GM12878 (cell line): ENCODE data around the gene CDKN2AIPNL. TPM values are rescaled to one million over a fixed set of nuclear protein-coding genes. Genes with fewer than 3 reads are reported as not detected.
A peak's percentile ranks its signal among the peaks of the same experiment; 100 is the strongest.

Experiments
- ATAC-seq: fragments of 200-7000 bp; cut with Tn5 transposase; 3 replicates; pipeline ENCODE4 v1.9.1; 2020; ENCODE audit warnings: mild to moderate bottlenecking, moderate library complexity
- BruUV-seq: library from RNA; stranded (reverse); fragments of 400-500 nt; replicated peaks from 2 replicates; lab custom pipeline; 2021; lab: Mats Ljungman, UMichigan
- CTCF ChIA-PET: fragments of 300-600 bp; sonication (Branson Sonifier 250); formaldehyde crosslinking; extraction: SDS; loops from one replicate; lab custom pipeline; 2021; ENCODE audit warnings: inconsistent platforms; lab: Yijun Ruan, JAX
- POLR2A ChIA-PET: fragments of 350-600 bp; formaldehyde crosslinking; extraction: SDS; loops from one replicate; lab custom pipeline; 2021; ENCODE audit warnings: inconsistent platforms; lab: Charles Lee
- RAD21 ChIA-PET: fragments of 300-600 bp; sonication (Branson Sonifier 250); formaldehyde crosslinking; loops from one replicate; lab custom pipeline; 2023; ENCODE audit warnings: antibody characterized with exemption; ENCODE audit not compliant: unreplicated experiment; lab: Charles Lee
- SMC1A ChIA-PET: fragments of 300-600 bp; sonication (Branson Sonifier 250); formaldehyde crosslinking; loops from one replicate; lab custom pipeline; 2023; ENCODE audit not compliant: unreplicated experiment, uncharacterized antibody; lab: Charles Lee
- DNase-seq: peaks from one replicate; pipeline ENCODE4 v3.0.0-alpha.2; 2011; ENCODE audit warnings: low read depth, low spot score
- FAIRE-seq: peaks from 3 replicates; lab custom pipeline; 2011; peaks lifted over from hg19 to GRCh38; lab: Jason Lieb, UNC
- H2AFZ ChIP-seq: 2 replicates; pipeline ENCODE4 v1.6.0; 2011; ENCODE audit warnings: low read depth, low read length, control low read depth; ENCODE audit not compliant: control insufficient read depth
- H3K27ac ChIP-seq: 2 replicates; pipeline ENCODE4 v1.5.1; 2011; ENCODE audit warnings: control low read depth; ENCODE audit not compliant: control insufficient read depth, insufficient read depth
- H3K27me3 ChIP-seq, 2 experiments: replicated peaks in 1 of 2; 2 replicates each; pipeline versions ENCODE4 v1.6.0 to v1.6.1; 2011; ENCODE audit warnings: low read length in 1 of 2; ENCODE audit not compliant: control insufficient read depth in 2 of 2, insufficient read depth in 2 of 2
- H3K36me3 ChIP-seq, 2 experiments: 2 replicates each; pipeline ENCODE4 v1.5.1; 2011; ENCODE audit warnings: low read length in 1 of 2; ENCODE audit not compliant: control insufficient read depth in 2 of 2, insufficient read depth in 2 of 2
- H3K4me1 ChIP-seq: 2 replicates; pipeline ENCODE4 v1.6.1; 2011; ENCODE audit warnings: mild to moderate bottlenecking, low read length, moderate library complexity, mixed read lengths; ENCODE audit not compliant: control insufficient read depth, insufficient read depth
- H3K4me2 ChIP-seq: 2 replicates; pipeline ENCODE4 v1.6.0; 2011; ENCODE audit warnings: control low read depth; ENCODE audit not compliant: control insufficient read depth, insufficient read depth
- H3K4me3 ChIP-seq: fragments of 200-600 bp; sonication (generic); 2 replicates; pipeline ENCODE4 v1.5.1; 2016
- H3K79me2 ChIP-seq: 2 replicates; pipeline ENCODE4 v1.6.0; 2011; ENCODE audit warnings: low read length; ENCODE audit not compliant: control insufficient read depth, insufficient read depth
- H3K9ac ChIP-seq: 2 replicates; pipeline ENCODE4 v1.8.0; 2011; ENCODE audit warnings: low read length, control low read depth, mixed read lengths; ENCODE audit not compliant: control insufficient read depth, insufficient read depth
- H3K9me3 ChIP-seq: replicated peaks from 3 replicates; pipeline ENCODE4 v1.5.1; 2011; ENCODE audit warnings: mild to moderate bottlenecking, low read length; ENCODE audit not compliant: control insufficient read depth, insufficient read depth
- H4K20me1 ChIP-seq: 2 replicates; pipeline ENCODE4 v1.6.0; 2011; ENCODE audit not compliant: control insufficient read depth, insufficient read depth
- BACH1 ChIP-seq: fragments of 450-650 bp; IDR thresholded peaks from 2 replicates; pipeline ENCODE4 v1.6.1; 2017; ENCODE audit warnings: mild to moderate bottlenecking, borderline replicate concordance
- CREM ChIP-seq: IDR thresholded peaks from 2 replicates; pipeline ENCODE4 v1.6.1; 2014; ENCODE audit warnings: antibody characterized with exemption, low read depth
- E2F8 ChIP-seq: fragments of 450-650 bp; IDR thresholded peaks from 2 replicates; pipeline ENCODE4 v1.6.1; 2018; ENCODE audit warnings: mild to moderate bottlenecking, low read depth, moderate library complexity; ENCODE audit not compliant: partially characterized antibody
- EED ChIP-seq: sonication (generic); IDR thresholded peaks from 2 replicates; pipeline ENCODE4 v1.6.1; 2016; ENCODE audit warnings: antibody characterized with exemption, low read depth
- FOS ChIP-seq: IDR thresholded peaks from 3 replicates; pipeline ENCODE4 v1.6.1; 2011; ENCODE audit warnings: borderline replicate concordance; ENCODE audit not compliant: insufficient read length; ENCODE audit errors: extremely low read depth
- GABPA ChIP-seq: IDR thresholded peaks from 2 replicates; pipeline ENCODE4 v1.6.1; 2014; ENCODE audit warnings: antibody characterized with exemption, low read depth, mild to moderate bottlenecking, inconsistent platforms
- JUNB ChIP-seq: IDR thresholded peaks from 2 replicates; pipeline ENCODE4 v1.6.1; 2016; ENCODE audit warnings: antibody characterized with exemption, mild to moderate bottlenecking
- JUND ChIP-seq: IDR thresholded peaks from 2 replicates; pipeline ENCODE4 v1.6.1; 2012; ENCODE audit warnings: low read depth, mild to moderate bottlenecking, low read length, improper control_type of control experiment, moderate library complexity
- LARP7 ChIP-seq: fragments of 450-650 bp; IDR thresholded peaks from 2 replicates; pipeline ENCODE4 v1.6.1; 2017; ENCODE audit warnings: mild to moderate bottlenecking
- NFXL1 ChIP-seq: fragments of 450-650 bp; IDR thresholded peaks from 2 replicates; pipeline ENCODE4 v1.6.1; 2017; ENCODE audit warnings: antibody characterized with exemption, mild to moderate bottlenecking, borderline replicate concordance
- NFYB ChIP-seq: IDR thresholded peaks from 2 replicates; pipeline ENCODE4 v1.6.1; 2011; ENCODE audit warnings: low read depth, mild to moderate bottlenecking, low read length, improper control_type of control experiment, moderate library complexity; ENCODE audit not compliant: insufficient read depth
- SKIL ChIP-seq: fragments of 450-650 bp; IDR thresholded peaks from 2 replicates; pipeline ENCODE4 v1.6.1; 2017; ENCODE audit warnings: mild to moderate bottlenecking, low read depth, inconsistent platforms; ENCODE audit not compliant: poor library complexity, severe bottlenecking
- SUZ12 ChIP-seq: fragments of 200-600 bp; sonication (generic); IDR thresholded peaks from one replicate; pipeline ENCODE4 v1.6.1; 2018; ENCODE audit warnings: antibody characterized with exemption, mild to moderate bottlenecking; ENCODE audit not compliant: unreplicated experiment
- USF1 ChIP-seq: IDR thresholded peaks from 2 replicates; pipeline ENCODE4 v1.6.1; 2011; ENCODE audit warnings: borderline replicate concordance, low read depth, mild to moderate bottlenecking, moderate library complexity, mixed read lengths, low read length; ENCODE audit not compliant: insufficient read depth; ENCODE audit errors: extremely low read length
- ZNF622 ChIP-seq: fragments of 450-650 bp; IDR thresholded peaks from 2 replicates; pipeline ENCODE4 v1.6.1; 2017; ENCODE audit warnings: mild to moderate bottlenecking, inconsistent platforms
- ZSCAN29 ChIP-seq: fragments of 450-650 bp; IDR thresholded peaks from 2 replicates; pipeline ENCODE4 v1.6.1; 2017; ENCODE audit warnings: mild to moderate bottlenecking, moderate library complexity
- ZZZ3 ChIP-seq: IDR thresholded peaks from 2 replicates; pipeline ENCODE4 v1.6.1; 2011; ENCODE audit warnings: low read depth; ENCODE audit not compliant: control insufficient read depth, insufficient read length
- WGBS: methylation state at CpG from one replicate; pipeline ENCODE4 v1.1.6; 2016; ENCODE audit warnings: low lambda C conversion rate; ENCODE audit not compliant: insufficient replicate concordance, insufficient coverage; ENCODE audit errors: missing lambda C conversion rate; 5-methylcytosine and 5-hydroxymethylcytosine counted together
- in situ Hi-C: fragments of 300-500 bp; cut with MboI; formaldehyde crosslinking; loops from 9 replicates; pipeline ENCODE4 v1.14.3; 2018; ENCODE audit warnings: mixed read lengths
- intact Hi-C: fragments of 100-400 bp; cut with micrococcal nuclease; formaldehyde crosslinking; loops from one replicate; pipeline ENCODE4 v1.14.2; 2022; ENCODE audit not compliant: unreplicated experiment
- polyA plus RNA-seq, 11 experiments: library from polyadenylated mRNA; depleted of rRNA in 4 of 11; unstranded in 6 of 11; stranded (reverse) in 5 of 11; fragments of >200 nt; fragmentation: Nextera tagmentation in 4 of 11; fragmentation: Illumina TruSeq in 1 of 11; extraction: Ambion mirVana in 4 of 11; extraction: Trizol in 1 of 11; gene quantifications; 1 replicate in 1 of 11; 2 replicates in 10 of 11; pipeline versions ENCODE4 v1.2.1 to v1.2.3, GENCODE V29; 2011 to 2016; ENCODE audit warnings: inconsistent platforms in 2 of 11, missing spikeins in 2 of 11, low read depth in 1 of 11
- total RNA-seq, 4 experiments: library from RNA; depleted of rRNA in 3 of 4; stranded (reverse); fragments of >200 nt in 3 of 4; fragmentation: Illumina TruSeq in 1 of 4; extraction: Trizol in 1 of 4; gene quantifications; 2 replicates each; pipeline versions ENCODE4 v1.2.1 to v1.2.3, GENCODE V29; 2013 to 2021

CDKN2AIPNL gene
- total and polyA plus RNA-seq, 10 of the 15 experiments (the other 5 are each of a cell fraction or from before 2014, with no cell fraction given): 23.5 to 72.0 (median 36.6) TPM

- TF ChIP-seq EED (0 out of 2 replicates have a peak, but pooled peaks have one; percentile 18), CREM (peak; percentile 82), ZZZ3 (no peak), ZNF622 (no peak), JUNB (peak; percentile 20; the same call in 1 of the 2 replicates), LARP7 (no peak)
These were observed 25.1 kb upstream of the CDKN2AIPNL start (continued) for GRCh38 chr5:134436523-134437339.

GRCh38 chr5:134435560-134435959 is 23.9 kb upstream of the CDKN2AIPNL start:
- Histone ChIP-seq H3K27me3 (no peaks in the 10 kb centered on the region), H3K79me2 (no peaks in the 10 kb centered on the region), H3K4me2 (no peak overlapping the region), H3K9ac (no peak overlapping the region), H3K9me3 (no peaks in the 10 kb centered on the region), H3K4me3 (no peak overlapping the region), H4K20me1 (no peaks in the 10 kb centered on the region), H3K4me1 (peaks cover 18% of the 10 kb centered on the region), H3K27ac (no peak overlapping the region), H3K36me3 (no peaks in the 10 kb centered on the region), H2AFZ (no peak overlapping the region)
- RAD21 ChIA-PET: interaction anchor here (1.3 to 2.1 kb wide), 4 partner anchors 12 to 110 kb away, joined by 4 to 17 read pairs (median 10); partner anchors contain the start of gene CDKN2AIPNL
- POLR2A ChIA-PET: interaction anchor here (1.4 to 1.6 kb wide), 2 partner anchors 21 to 87 kb away, joined by 4 to 16 read pairs; no protein-coding TSS in a partner anchor
- FAIRE-seq (no peak), ATAC-seq (no peak), DNase-seq (no peak)
- CTCF ChIA-PET: interaction anchor here (0.6 to 1.7 kb wide), 5 partner anchors 8 to 263 kb away, joined by 3 to 7 read pairs (median 4); no protein-coding TSS in a partner anchor
- in situ Hi-C loops (no loop called here), intact Hi-C loops (no loop called here)
- WGBS: 93% methylated on average over 2 of the region's 2 CpGs
- SMC1A ChIA-PET: interaction anchor here (0.6 to 2.2 kb wide), 6 partner anchors 8 to 175 kb away, joined by 3 to 18 read pairs (median 4); partner anchors contain the start of gene CDKN2AIPNL
- no TSS peak for BruUV-seq
- TF ChIP-seq SKIL (no peak), USF1 (no peak), GABPA (no peak), FOS (no peak), NFYB (no peak), E2F8 (no peak), BACH1 (no peak), NFXL1 (no peak), JUND (no peak), SUZ12 (no peak), ZSCAN29 (no peak)
